ENCODE results near the gene EYS.

EYS gene

GRCh38 chr6:63674635-63675034 is 2032.4 kb downstream of the EYS start:
- DNase-seq (ENCODE audit: low read depth): no peak
- TF ChIP-seq CTCF (IDR thresholded peaks at IDR 0.05; ENCODE audit: insufficient read depth, low read depth, low read length, missing control alignments): no peak
- no peak overlapping the region for H3K4me3 ChIP-seq (ENCODE audit: low read depth, low read length)

GRCh38 chr6:63673692-63674091 is 2033.3 kb downstream of the EYS start:
- TF ChIP-seq CTCF (IDR thresholded peaks at IDR 0.05; ENCODE audit: insufficient read depth, low read depth, low read length, missing control alignments): no peak
- no peak for DNase-seq (ENCODE audit: low read depth)
- H3K4me3 ChIP-seq (ENCODE audit: low read depth, low read length): no peak overlapping the region

GRCh38 chr6:63672582-63673129 is 2034.4 kb downstream of the EYS start:
- DNase-seq (ENCODE audit: low read depth): peak; percentile 4
- TF ChIP-seq CTCF (IDR thresholded peaks at IDR 0.05; ENCODE audit: insufficient read depth, low read depth, low read length, missing control alignments): no peak
- H3K4me3 ChIP-seq (ENCODE audit: low read depth, low read length): no peak overlapping the region

- TF ChIP-seq CTCF (IDR thresholded peaks at IDR 0.05; ENCODE audit: insufficient read depth, low read depth, low read length, missing control alignments): no peak
- DNase-seq (ENCODE audit: low read depth): no peak
- H3K4me3 ChIP-seq (ENCODE audit: low read depth, low read length): no peak overlapping the region
Measured at GRCh38 chr6:63671098-63671754, 2035.8 kb downstream of the EYS start.
